H1 (cell line): ENCODE data around the gene CLCF1. TPM values are rescaled to one million over a fixed set of nuclear protein-coding genes. Genes with fewer than 3 reads are reported as not detected.

Experiments
- CEBPB ChIP-seq: IDR thresholded peaks from 2 replicates; pipeline ENCODE4 v1.6.1; 2012; ENCODE audit warnings: low read depth, low read length
- KDM4A ChIP-seq: IDR thresholded peaks from one replicate; pipeline ENCODE4 v1.7.1; 2012; ENCODE audit warnings: low read depth, mild to moderate bottlenecking, moderate library complexity, low read length, inconsistent platforms; ENCODE audit not compliant: severe bottlenecking
- SP1 ChIP-seq: IDR thresholded peaks from 2 replicates; pipeline ENCODE4 v1.6.1; 2011; ENCODE audit warnings: low read depth, low read length
- polyA plus RNA-seq, 7 experiments: library from polyadenylated mRNA; depleted of rRNA in 3 of 7; stranded (reverse) in 5 of 7; unstranded in 2 of 7; fragments of >200 nt in 5 of 7; fragments of 200-250 nt in 2 of 7; gene quantifications; 1 replicate in 5 of 7; 2 replicates in 1 of 7; 4 replicates in 1 of 7; pipeline versions ENCODE4 v1.2.1 to v1.2.3, GENCODE V29; 2011 to 2013; ENCODE audit warnings: missing spikeins in 2 of 7, mixed read lengths in 2 of 7
- total RNA-seq: library from RNA; stranded (reverse); fragmentation: NEBNext Ultra II Directional; extraction: Animal tissue kit (Norgen Biotek cat#: 25700); gene quantifications from 2 replicates; pipeline ENCODE4 v1.2.1, GENCODE V29; 2021
- TF ChIP-seq, protein P1 (sequence below): IDR thresholded peaks from 2 replicates; pipeline ENCODE4 v1.6.1; 2012; ENCODE audit warnings: inconsistent platforms

Gene CLCF1
- total and polyA plus RNA-seq, 2 of the 8 experiments (the other 6 are each of a cell fraction or from before 2014, with no cell fraction given), result 0.32 to 1.2 TPM

- TF ChIP-seq KDM4A (no peak), CEBPB (no peak), SP1 (no peak)
- TF ChIP-seq, protein P1, sequence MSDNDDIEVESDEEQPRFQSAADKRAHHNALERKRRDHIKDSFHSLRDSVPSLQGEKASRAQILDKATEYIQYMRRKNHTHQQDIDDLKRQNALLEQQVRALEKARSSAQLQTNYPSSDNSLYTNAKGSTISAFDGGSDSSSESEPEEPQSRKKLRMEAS, result no peak
Observed at GRCh38 chr11:67364169-67364568, 9.2 kb downstream of the CLCF1 start (continued).
